RWPE2 (cell line): Measurements from ENCODE around the gene RPS21.

Source experiments
- ATAC-seq: fragments of 200-7000 bp; cut with Tn5 transposase; 3 replicates; pipeline ENCODE4 v1.9.1; 2021; ENCODE audit warnings: low read depth
- DNase-seq: peaks from one replicate; pipeline ENCODE4 v3.0.0-alpha.2; 2020; ENCODE audit warnings: low spot score
- H3K27ac ChIP-seq: fragments of 450-650 bp; 2 replicates; pipeline ENCODE4 v1.5.1; 2017; ENCODE audit warnings: mild to moderate bottlenecking; ENCODE audit not compliant: poor library complexity, severe bottlenecking
- H3K27me3 ChIP-seq: fragments of 250-450 bp; sonication (Bioruptor Pico); 2 replicates; pipeline ENCODE4 v1.5.1; 2021; ENCODE audit warnings: mild to moderate bottlenecking, moderate library complexity; ENCODE audit not compliant: insufficient read depth, poor library complexity, severe bottlenecking
- H3K36me3 ChIP-seq: fragments of 250-450 bp; sonication (Bioruptor Pico); 2 replicates; pipeline ENCODE4 v1.5.1; 2020; ENCODE audit warnings: low read depth, mild to moderate bottlenecking, moderate library complexity
- H3K4me1 ChIP-seq: fragments of 250-450 bp; sonication (Bioruptor Pico); 2 replicates; pipeline ENCODE4 v1.5.1; 2021; ENCODE audit warnings: mild to moderate bottlenecking, moderate library complexity; ENCODE audit not compliant: insufficient read depth, poor library complexity, severe bottlenecking
- H3K4me3 ChIP-seq: fragments of 250-450 bp; sonication (Bioruptor Pico); 2 replicates; pipeline ENCODE4 v1.5.1; 2021; ENCODE audit warnings: mild to moderate bottlenecking, moderate library complexity; ENCODE audit not compliant: severe bottlenecking
- H3K9me3 ChIP-seq: fragments of 250-450 bp; sonication (Bioruptor Pico); 2 replicates; pipeline ENCODE4 v1.5.1; 2021; ENCODE audit warnings: mild to moderate bottlenecking, moderate library complexity; ENCODE audit not compliant: severe bottlenecking
- CTCF ChIP-seq: fragments of 450-650 bp; IDR thresholded peaks from one replicate; pipeline ENCODE4 v1.5.1; 2017; ENCODE audit warnings: mild to moderate bottlenecking, moderate library complexity; ENCODE audit not compliant: poor library complexity, severe bottlenecking

Gene RPS21

GRCh38 chr20:62387219-62387913 is 463 bp downstream of the RPS21 start:
- ATAC-seq, result 0 out of 3 replicates have a peak, but pooled peaks have one; percentile 0
- peaks cover 14% of the 10 kb centered on the region for H3K4me1 ChIP-seq
- H3K27me3 ChIP-seq, result no peaks in the 10 kb centered on the region
- TF ChIP-seq CTCF, result no peak
- H3K4me3 ChIP-seq, result peak overlapping the region; percentile 96
- H3K27ac ChIP-seq, result peak overlapping the region; percentile 84
- no peak for DNase-seq
- H3K9me3 ChIP-seq, result no peaks in the 10 kb centered on the region
- H3K36me3 ChIP-seq, result peaks cover 50% of the 10 kb centered on the region

- no peaks in the 10 kb centered on the region for H3K9me3 ChIP-seq
- no peaks in the 10 kb centered on the region for H3K27me3 ChIP-seq
- DNase-seq, result peak; percentile 85
- H3K4me3 ChIP-seq, result peak overlapping the region; percentile 96
- peaks cover 50% of the 10 kb centered on the region for H3K36me3 ChIP-seq
- no peak for ATAC-seq
- no peak for TF ChIP-seq CTCF
- H3K27ac ChIP-seq, result peak overlapping the region; percentile 84
- peaks cover 14% of the 10 kb centered on the region for H3K4me1 ChIP-seq
Observed at GRCh38 chr20:62387933-62388635, 1.2 kb downstream of the RPS21 start.

- no peak overlapping the region for H3K4me3 ChIP-seq
- H3K9me3 ChIP-seq, result no peaks in the 10 kb centered on the region
- TF ChIP-seq CTCF, result peak; percentile 38
- DNase-seq (no peak), ATAC-seq (no peak)
- H3K27me3 ChIP-seq, result no peaks in the 10 kb centered on the region
- peaks cover 14% of the 10 kb centered on the region for H3K4me1 ChIP-seq
- H3K36me3 ChIP-seq, result peaks cover 51% of the 10 kb centered on the region
- H3K27ac ChIP-seq, result peak overlapping the region; percentile 84
Observed at GRCh38 chr20:62388839-62389600, 2.1 kb downstream of the RPS21 start.

- Histone ChIP-seq H3K4me1 (peaks cover 14% of the 10 kb centered on the region), H3K4me3 (no peak overlapping the region), H3K9me3 (no peaks in the 10 kb centered on the region), H3K27ac (peak overlapping the region; percentile 84), H3K27me3 (no peaks in the 10 kb centered on the region), H3K36me3 (peaks cover 51% of the 10 kb centered on the region)
- no peak for ATAC-seq
- no peak for TF ChIP-seq CTCF
- no peak for DNase-seq
Observed at GRCh38 chr20:62389601-62390087, 2.7 kb downstream of the RPS21 start.
